Stimulated activated CD8-positive, alpha-beta memory T cell treated with anti-CD3 and anti-CD28 coated beads, Interleukin-4, amount 100 ng/mL, for 24 hours (primary cell): ENCODE data around the gene INO80B.
A peak's percentile ranks its signal among the peaks of the same experiment; 100 is the strongest.

Source experiments
- DNase-seq: peaks from one replicate; pipeline ENCODE4 v3.0.0-alpha.2; 2020; ENCODE audit warnings: low read depth

INO80B gene

DNA sequence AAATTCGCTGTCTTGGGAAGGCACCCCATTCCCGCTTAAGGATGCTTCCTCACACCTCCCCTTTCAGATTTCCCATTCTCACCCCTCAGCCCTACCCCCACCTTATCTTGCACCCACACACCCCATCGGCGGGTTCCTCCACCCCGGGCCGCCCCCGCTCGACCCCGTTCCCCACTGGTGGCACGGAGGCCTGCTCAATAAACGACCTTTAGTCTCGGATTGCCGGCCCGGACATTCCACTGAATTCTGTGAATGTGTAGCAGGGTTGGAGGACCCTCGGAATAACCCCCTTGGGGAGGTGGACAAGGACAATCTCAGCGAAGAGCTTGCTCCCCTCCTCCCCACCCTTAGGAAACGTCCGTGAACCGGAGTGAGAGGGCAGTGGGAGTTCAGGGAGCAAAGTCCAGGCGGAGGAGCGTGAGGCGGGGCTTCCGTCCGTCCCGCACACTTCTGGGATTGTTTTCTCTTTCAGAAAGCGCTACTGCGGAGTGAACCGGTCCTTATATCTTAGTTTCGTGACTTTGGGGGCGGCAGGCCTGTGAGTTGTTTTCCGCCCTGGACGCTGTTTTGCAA lies 47.3 kb downstream of the INO80B start:
- DNase-seq, result no peak

DNA sequence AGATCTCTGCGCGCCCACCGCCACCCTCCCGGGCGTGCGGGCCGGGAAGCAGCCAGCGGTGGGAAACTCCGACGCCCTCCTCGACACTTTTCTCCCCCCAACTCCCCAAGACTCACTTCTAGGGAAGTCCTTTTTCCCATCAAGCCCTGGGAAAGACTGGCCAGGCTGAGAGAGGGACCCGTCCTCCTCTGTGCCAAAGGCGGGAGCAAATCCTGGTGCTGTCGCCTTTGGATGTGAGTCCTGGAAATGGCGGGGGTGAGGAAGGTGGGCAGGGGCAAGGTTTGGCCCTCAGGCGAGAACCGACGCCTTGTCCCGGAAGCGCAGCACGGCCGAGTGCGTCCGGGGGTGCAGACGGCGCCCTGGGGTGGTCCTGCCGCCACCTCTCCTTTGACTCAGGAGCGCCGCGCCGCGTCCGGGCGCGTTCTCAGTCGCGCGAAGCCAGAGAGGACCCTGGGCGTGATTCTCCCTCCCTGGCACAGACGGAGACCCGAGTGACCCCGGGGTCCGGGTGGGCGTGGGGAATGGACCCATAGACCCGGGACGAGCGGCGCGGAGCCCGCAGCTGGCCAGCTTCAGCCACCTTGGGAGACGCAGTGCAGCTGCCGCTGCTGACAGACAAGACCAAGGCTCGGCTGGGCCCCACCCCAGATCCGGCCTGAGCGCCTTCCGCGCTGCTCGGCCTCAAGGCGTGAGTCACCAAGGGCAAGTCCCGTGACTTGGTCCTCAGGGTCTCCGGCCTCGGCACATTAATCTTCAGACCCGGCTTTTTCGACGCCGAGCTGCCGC lies 48.0 kb downstream of the INO80B start:
- peak; percentile 50 for DNase-seq

DNA sequence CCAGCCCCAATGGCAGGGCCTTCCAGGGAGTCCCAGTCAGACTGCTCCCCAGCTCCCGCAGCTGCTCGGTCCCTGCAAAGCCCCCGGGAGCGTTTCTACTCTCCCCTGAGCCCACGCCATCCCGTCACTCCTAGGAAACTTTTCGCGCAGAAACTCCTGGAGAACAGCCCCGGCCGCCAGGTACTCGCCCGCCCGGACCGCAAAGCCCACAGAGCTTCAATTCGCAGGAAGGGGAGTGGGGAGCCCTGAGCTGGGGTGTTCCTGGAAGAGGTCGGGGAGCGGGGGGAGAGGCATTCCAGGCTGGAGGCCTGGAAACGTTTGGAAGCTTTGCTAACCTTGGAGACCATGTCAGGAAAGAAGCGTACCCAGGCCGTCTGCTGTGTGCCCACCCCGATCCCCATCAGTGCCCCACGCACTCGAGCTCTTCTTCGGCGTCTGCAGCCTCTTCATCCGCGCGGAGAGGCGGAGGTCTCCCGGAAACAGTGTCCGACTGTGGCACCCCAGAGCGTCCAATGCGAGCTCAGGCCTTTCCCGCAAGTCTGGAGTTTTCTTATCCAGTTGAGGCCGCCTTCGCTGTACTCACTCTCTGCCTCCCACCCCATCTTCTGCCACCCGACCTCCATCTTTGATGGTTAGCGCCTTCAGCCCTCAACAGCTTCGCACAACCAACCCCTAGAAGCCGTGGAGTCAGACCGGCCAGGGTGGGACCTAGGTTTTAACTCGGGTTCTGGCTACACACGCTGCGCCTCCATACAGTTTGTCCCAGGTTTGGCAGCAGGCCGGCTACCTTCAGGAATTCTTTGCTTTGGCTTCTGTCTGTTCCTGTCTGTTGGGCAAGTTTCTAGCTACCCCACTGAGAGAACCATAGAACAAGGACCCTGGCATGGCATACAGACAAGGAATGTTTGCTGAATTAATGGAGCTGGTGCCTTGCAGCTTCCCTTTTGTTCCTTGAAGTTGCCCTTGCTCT lies 48.9 kb downstream of the INO80B start:
- DNase-seq, result no peak

DNA sequence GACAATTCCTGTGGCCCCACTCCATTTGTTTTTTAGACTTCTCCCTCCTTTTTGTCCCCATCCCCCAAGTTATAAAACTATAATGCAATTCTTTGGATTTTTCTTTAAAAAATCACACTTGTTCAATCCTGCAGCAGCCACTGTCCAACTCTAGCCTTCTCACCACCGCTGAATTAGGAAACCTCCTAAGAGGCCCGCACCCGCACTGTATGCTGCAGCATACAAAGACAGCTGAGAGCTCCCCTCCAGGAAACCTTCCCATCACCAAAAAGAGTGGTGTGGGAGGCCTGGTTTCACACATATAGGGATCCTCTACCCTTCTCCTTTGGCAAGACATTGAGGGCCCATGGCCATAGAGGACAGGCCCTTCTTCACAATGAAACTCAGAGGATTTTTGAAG lies 49.7 kb downstream of the INO80B start:
- DNase-seq, result no peak

DNA sequence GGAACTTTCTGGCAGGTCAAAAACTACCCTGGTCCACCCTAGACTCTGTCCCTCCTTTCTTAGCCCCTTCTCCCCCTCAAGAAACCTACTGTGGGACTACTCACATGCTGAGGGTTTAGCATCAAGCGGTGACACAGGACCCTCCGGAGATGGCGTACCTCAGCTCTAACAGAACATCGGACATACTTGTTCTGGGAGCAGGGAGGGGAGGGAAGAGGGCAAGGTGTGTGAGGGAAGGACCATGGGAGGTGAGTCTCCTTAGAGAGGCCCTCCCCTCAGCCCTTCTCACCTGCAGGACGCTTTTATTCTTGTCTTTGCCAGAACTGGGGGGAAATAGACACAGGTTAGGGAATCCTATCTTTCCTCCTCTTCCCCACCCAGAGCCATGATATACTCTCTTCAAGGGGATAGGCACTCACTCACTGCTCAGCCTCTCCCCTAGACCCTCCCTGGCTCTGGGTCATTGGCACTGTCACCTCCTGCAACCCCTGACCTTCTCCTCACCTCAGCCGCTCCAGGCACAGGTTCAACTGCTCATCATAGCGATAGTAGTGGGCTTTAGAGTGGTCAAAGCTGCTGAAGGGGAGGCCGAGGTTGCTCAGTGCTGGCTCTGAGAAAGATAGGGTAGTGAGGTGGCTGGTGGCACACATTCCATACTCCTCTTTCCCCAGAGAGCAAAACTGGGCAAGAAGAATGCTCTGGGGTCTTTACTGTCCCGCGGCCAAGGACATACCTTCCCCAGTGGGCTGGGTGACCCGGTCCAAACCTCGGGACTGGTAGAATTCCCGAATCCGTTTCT lies 50.8 kb downstream of the INO80B start:
- DNase-seq, result no peak

DNA sequence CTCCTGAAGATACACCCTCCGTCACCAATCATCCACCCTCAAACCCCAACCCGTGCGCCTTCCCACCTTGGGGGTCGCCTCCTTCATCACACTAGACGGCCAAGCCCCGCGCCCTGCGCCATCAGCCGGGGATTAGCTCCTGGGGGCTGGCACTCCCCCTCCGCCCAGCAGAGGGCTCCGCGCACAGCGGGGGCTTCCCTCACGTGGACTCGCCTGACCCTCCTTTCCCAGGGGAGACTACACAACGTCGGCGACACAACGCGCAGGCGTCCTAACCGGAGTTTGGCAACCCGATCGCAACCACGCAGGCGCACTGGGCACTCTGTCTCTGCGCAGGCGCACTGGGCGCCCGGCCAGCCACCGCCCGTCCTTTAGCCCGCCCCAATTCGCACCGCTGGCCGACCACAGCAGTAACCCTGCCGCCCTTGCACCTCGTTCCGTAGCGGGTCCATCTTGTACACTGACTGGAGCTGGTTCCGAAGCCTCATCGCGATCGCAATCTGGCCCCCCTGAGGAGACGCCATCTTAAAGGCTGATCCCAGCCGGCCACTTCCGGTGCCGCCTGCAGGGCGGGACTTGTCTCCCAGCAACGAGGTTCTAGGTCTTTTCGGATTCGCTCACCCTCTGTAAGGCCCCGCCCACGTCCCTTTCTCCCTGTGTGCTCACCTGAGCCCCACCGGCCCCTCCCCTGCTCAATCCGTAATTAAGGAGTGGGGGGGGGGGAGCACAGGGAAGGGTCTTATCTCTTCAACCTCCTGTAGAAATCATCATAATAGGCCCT lies 52.4 kb downstream of the INO80B start, which contains the start of gene PCGF1:
Gene PCGF1 (minus strand): TSS at position 551 of the 781 bp plus-strand sequence. CDS start 27 bp downstream, at position 524.
- peak; percentile 99 for DNase-seq
